Keratinocyte (primary cell): ENCODE data around the gene STK11. TPM values are rescaled to one million over a fixed set of nuclear protein-coding genes. Genes with fewer than 3 reads are reported as not detected.

Experiments used
- DNase-seq: peaks from one replicate; pipeline ENCODE4 v3.0.0-alpha.2; 2011; ENCODE audit warnings: low read depth, missing footprints, low spot score
- FAIRE-seq: peaks from 2 replicates; lab custom pipeline; 2011; peaks lifted over from hg19 to GRCh38; lab: Jason Lieb, UNC
- H2AFZ ChIP-seq: 2 replicates; pipeline ENCODE4 v1.6.0; 2012; ENCODE audit warnings: low read length, control low read depth, inconsistent platforms; ENCODE audit not compliant: control insufficient read depth
- H3K27ac ChIP-seq: 2 replicates; pipeline ENCODE4 v1.5.1; 2011; ENCODE audit warnings: low read length; ENCODE audit not compliant: control insufficient read depth, insufficient read depth
- H3K27me3 ChIP-seq: 3 replicates; pipeline ENCODE4 v1.6.0; 2011; ENCODE audit warnings: low read length; ENCODE audit not compliant: control insufficient read depth, insufficient read depth; ENCODE audit errors: extremely low read depth
- H3K36me3 ChIP-seq, 2 experiments: 2 replicates in 1 of 2; 3 replicates in 1 of 2; pipeline ENCODE4 v1.5.1; 2011; ENCODE audit warnings: low read length in 2 of 2, mild to moderate bottlenecking in 1 of 2; ENCODE audit not compliant: control insufficient read depth in 2 of 2, insufficient read depth in 2 of 2; ENCODE audit errors: extremely low read depth in 1 of 2
- H3K4me1 ChIP-seq: 3 replicates; pipeline ENCODE4 v1.5.1; 2011; ENCODE audit warnings: low read length; ENCODE audit not compliant: control insufficient read depth, insufficient read depth; ENCODE audit errors: extremely low read depth
- H3K4me2 ChIP-seq: 3 replicates; pipeline ENCODE4 v1.6.0; 2011; ENCODE audit warnings: low read depth, low read length; ENCODE audit not compliant: control insufficient read depth, insufficient read depth; ENCODE audit errors: extremely low read depth
- H3K4me3 ChIP-seq, 3 experiments: fragments of 200-600 bp in 1 of 3; sonication (generic) in 1 of 3; 2 replicates in 2 of 3; 3 replicates in 1 of 3; pipeline ENCODE4 v1.5.1; 2011 to 2016; ENCODE audit warnings: low read length in 3 of 3, mild to moderate bottlenecking in 3 of 3, control low read depth in 2 of 3, inconsistent platforms in 1 of 3, low read depth in 1 of 3, mixed read lengths in 1 of 3, mixed run types in 1 of 3, moderate library complexity in 1 of 3; ENCODE audit not compliant: control insufficient read depth in 2 of 3, insufficient read depth in 2 of 3; ENCODE audit errors: extremely low read depth in 1 of 3
- H3K79me2 ChIP-seq: 2 replicates; pipeline ENCODE4 v1.6.0; 2012; ENCODE audit warnings: low read length; ENCODE audit not compliant: control insufficient read depth, insufficient read depth
- H3K9ac ChIP-seq: 3 replicates; pipeline ENCODE4 v1.6.0; 2011; ENCODE audit warnings: low read length; ENCODE audit not compliant: control insufficient read depth, insufficient read depth; ENCODE audit errors: extremely low read depth
- H3K9me1 ChIP-seq: 3 replicates; pipeline ENCODE4 v1.6.0; 2011; ENCODE audit warnings: low read length; ENCODE audit not compliant: control insufficient read depth, insufficient read depth; ENCODE audit errors: extremely low read depth
- H3K9me3 ChIP-seq: 2 replicates; pipeline ENCODE4 v1.5.1; 2012; ENCODE audit warnings: low read depth, low read length; ENCODE audit not compliant: control insufficient read depth
- H4K20me1 ChIP-seq: 3 replicates; pipeline ENCODE4 v1.6.0; 2011; ENCODE audit warnings: low read length; ENCODE audit not compliant: control insufficient read depth, insufficient read depth; ENCODE audit errors: extremely low read depth
- CTCF ChIP-seq, 3 experiments: IDR thresholded peaks in 1 of 3; conservative IDR thresholded peaks in 1 of 3; optimal IDR thresholded peaks in 1 of 3; 2 replicates in 2 of 3; 3 replicates in 1 of 3; pipeline versions ENCODE3 to v1.5.1; 2011; ENCODE audit warnings: low read length in 3 of 3, mild to moderate bottlenecking in 3 of 3, moderate library complexity in 2 of 3, control low read depth in 1 of 3, inconsistent platforms in 1 of 3; ENCODE audit not compliant: insufficient read depth in 2 of 3; ENCODE audit errors: extremely low read depth in 1 of 3
- EZH2 ChIP-seq: IDR thresholded peaks from one replicate; pipeline ENCODE4 v1.6.1; 2012; ENCODE audit warnings: inconsistent platforms, mild to moderate bottlenecking, low read length, moderate library complexity
- dilution Hi-C: fragments of 300-500 bp; cut with MboI; formaldehyde crosslinking; loops from one replicate; pipeline ENCODE4 v1.7.0; 2020; ENCODE audit warnings: low sequenced_read_pairs; ENCODE audit not compliant: extremely low pct_ligation_motif_present
- polyA plus RNA-seq, 5 experiments: library from polyadenylated mRNA; depleted of rRNA in 3 of 5; stranded (reverse) in 3 of 5; stranded (forward) in 1 of 5; unstranded in 1 of 5; fragments of >200 nt; gene quantifications; 1 replicate in 1 of 5; 2 replicates in 3 of 5; 3 replicates in 1 of 5; pipeline versions ENCODE4 v1.2.1 to v1.2.3, GENCODE V29; 2011 to 2012; ENCODE audit warnings: missing spikeins in 2 of 5, low read depth in 1 of 5, low replicate concordance in 1 of 5

STK11 gene
- polyA plus RNA-seq, 1 donor (not counting 4 experiments of a cell fraction or from before 2014, with no cell fraction given): 24.6 TPM

- no peak overlapping the region for H3K4me3 ChIP-seq
- dilution Hi-C loops: no loop called here
- FAIRE-seq (no peak), DNase-seq (no peak)
- no peaks in the 10 kb centered on the region for H3K9me3 ChIP-seq
- H3K79me2 ChIP-seq: peaks cover 89% of the 10 kb centered on the region
- TF ChIP-seq CTCF (optimal IDR thresholded peaks at IDR 0.05 in 1 of 3, IDR thresholded peaks at IDR 0.05 in 1 of 3, conservative IDR thresholded peaks at IDR 0.05 in 1 of 3; ENCODE audit: extremely low read depth in 1 of 3, insufficient read depth in 2 of 3, low read length in 3 of 3): no peak
- TF ChIP-seq EZH2: no peak
- H3K9ac ChIP-seq: no peak overlapping the region
- H2AFZ ChIP-seq: no peak overlapping the region
- no peaks in the 10 kb centered on the region for H3K9me1 ChIP-seq
- no peak overlapping the region for H3K4me2 ChIP-seq
- H3K4me1 ChIP-seq: peaks cover 25% of the 10 kb centered on the region
- peaks cover 21% of the 10 kb centered on the region for H4K20me1 ChIP-seq
- no peak overlapping the region for H3K27ac ChIP-seq
- H3K27me3 ChIP-seq: no peaks in the 10 kb centered on the region
- peaks cover 18 to 20% of the 10 kb centered on the region in 2 experiments for H3K36me3 ChIP-seq
These were observed 40.7 kb upstream of the STK11 start for GRCh38 chr19:1164684-1165531.

- peaks cover 17 to 26% of the 10 kb centered on the region in 2 experiments for H3K36me3 ChIP-seq
- H3K4me1 ChIP-seq: peaks cover 46% of the 10 kb centered on the region
- DNase-seq (no peak), FAIRE-seq (no peak)
- H3K27me3 ChIP-seq: no peaks in the 10 kb centered on the region
- no peak overlapping the region for H3K9ac ChIP-seq
- H3K9me1 ChIP-seq: peaks cover 5% of the 10 kb centered on the region
- H3K79me2 ChIP-seq: peaks cover 96% of the 10 kb centered on the region
- no peak overlapping the region for H3K27ac ChIP-seq
- dilution Hi-C loops: no loop called here
- H2AFZ ChIP-seq: no peak overlapping the region
- peak overlapping the region; percentile 93 for H3K4me2 ChIP-seq
- no peaks in the 10 kb centered on the region for H3K9me3 ChIP-seq
- H4K20me1 ChIP-seq: peaks cover 33% of the 10 kb centered on the region
- TF ChIP-seq EZH2: no peak
- no peak for TF ChIP-seq CTCF (optimal IDR thresholded peaks at IDR 0.05 in 1 of 3, IDR thresholded peaks at IDR 0.05 in 1 of 3, conservative IDR thresholded peaks at IDR 0.05 in 1 of 3; ENCODE audit: extremely low read depth in 1 of 3, insufficient read depth in 2 of 3, low read length in 3 of 3)
- no peak overlapping the region for H3K4me3 ChIP-seq
These were observed 38.6 kb upstream of the STK11 start for GRCh38 chr19:1166872-1167573.
